ENCODE measurements around the gene PDE7B. TPM values are rescaled to one million over a fixed set of nuclear protein-coding genes. Genes with fewer than 3 reads are reported as not detected.

The PDE7B gene
- total RNA-seq, 4 donors from 2014 or later = 3.4 to 15.4 (median 9.3) TPM

DNA sequence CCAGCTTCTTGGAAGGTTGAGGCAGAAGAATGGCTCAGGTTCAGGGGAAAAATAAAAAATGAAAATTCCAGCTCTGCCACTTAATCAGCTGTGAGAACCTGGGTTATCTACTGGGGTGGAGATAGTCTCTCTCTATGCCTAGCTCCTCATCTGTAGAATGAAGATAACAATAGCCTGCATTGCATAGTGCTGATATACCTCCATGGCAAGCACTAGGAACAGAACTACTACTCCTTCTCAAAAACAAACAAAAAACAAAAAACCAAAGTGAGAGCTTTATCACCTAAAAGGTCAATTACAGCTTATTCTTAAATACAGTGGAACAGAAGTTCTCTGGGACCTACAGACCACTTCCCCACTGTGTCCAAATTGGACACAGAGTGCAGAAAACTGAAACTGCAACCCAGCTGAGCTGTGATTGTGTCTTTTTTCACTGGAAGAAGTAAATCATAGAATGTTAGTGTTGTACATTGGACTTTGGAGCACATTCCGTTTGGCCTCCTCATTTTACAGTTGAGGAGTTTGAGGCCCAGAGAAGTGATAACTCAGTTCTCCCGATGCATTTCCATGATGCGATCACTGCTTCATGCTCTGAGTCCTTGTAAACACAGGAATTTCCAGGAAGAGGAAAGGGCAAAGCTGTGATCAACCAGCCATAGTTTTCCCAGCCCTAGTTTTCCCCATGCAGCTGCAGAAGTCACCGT is 375.3 kb downstream of the PDE7B start:
- peak overlapping the region in 1 of 4 donors; percentile 8 for H3K27ac ChIP-seq (replicated peaks in 1 of 4)
- no peaks in the 10 kb centered on the region for H3K9me3 ChIP-seq
- TF ChIP-seq POLR2A (IDR thresholded peaks at IDR 0.05; ENCODE audit: low read depth) (no peak), EP300 (IDR thresholded peaks at IDR 0.05) (no peak), POLR2AphosphoS5 (IDR thresholded peaks at IDR 0.05) (no peak)
- TF ChIP-seq, protein P1, sequence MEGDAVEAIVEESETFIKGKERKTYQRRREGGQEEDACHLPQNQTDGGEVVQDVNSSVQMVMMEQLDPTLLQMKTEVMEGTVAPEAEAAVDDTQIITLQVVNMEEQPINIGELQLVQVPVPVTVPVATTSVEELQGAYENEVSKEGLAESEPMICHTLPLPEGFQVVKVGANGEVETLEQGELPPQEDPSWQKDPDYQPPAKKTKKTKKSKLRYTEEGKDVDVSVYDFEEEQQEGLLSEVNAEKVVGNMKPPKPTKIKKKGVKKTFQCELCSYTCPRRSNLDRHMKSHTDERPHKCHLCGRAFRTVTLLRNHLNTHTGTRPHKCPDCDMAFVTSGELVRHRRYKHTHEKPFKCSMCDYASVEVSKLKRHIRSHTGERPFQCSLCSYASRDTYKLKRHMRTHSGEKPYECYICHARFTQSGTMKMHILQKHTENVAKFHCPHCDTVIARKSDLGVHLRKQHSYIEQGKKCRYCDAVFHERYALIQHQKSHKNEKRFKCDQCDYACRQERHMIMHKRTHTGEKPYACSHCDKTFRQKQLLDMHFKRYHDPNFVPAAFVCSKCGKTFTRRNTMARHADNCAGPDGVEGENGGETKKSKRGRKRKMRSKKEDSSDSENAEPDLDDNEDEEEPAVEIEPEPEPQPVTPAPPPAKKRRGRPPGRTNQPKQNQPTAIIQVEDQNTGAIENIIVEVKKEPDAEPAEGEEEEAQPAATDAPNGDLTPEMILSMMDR (IDR thresholded peaks at IDR 0.05) = no peak
- peak overlapping the region; percentile 19 to 50 (median 34) for H3K4me3 ChIP-seq
- intact Hi-C loops (cut with DNase I) = loop anchor here (5.0 to 10.0 kb wide), 4 partner anchors 195 to 775 kb away; no protein-coding TSS in a partner anchor
- 95% methylated on average over 4 of the region's 4 CpGs for WGBS
- no peaks in the 10 kb centered on the region for H3K36me3 ChIP-seq
- no peak for DNase-seq (ENCODE audit: extremely low spot score)
- H3K4me1 ChIP-seq = peaks cover 9 to 22% (median 13%) of the 10 kb centered on the region in 4 donors
- H3K27me3 ChIP-seq = no peaks in the 10 kb centered on the region

DNA sequence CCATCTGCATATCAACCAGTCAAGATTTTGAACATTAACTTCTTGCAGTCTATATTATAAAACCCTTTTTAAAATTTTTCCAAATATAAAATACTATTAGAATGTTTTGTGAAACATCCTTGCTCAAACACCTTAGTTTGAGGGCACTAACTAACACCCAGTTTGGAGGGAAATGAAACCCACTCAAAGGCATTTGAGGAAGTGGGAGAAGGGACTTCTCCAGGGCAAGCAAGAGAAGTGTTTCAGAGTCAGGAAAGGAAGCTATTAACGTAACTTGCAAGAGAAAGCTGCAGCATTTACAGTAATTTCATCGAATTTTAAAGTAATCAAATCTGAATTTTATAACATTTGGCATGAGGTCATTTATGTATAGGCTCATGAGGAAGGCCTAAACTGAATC is 377.3 kb downstream of the PDE7B start:
- 78% methylated on average over 2 of the region's 2 CpGs for WGBS
- H3K4me3 ChIP-seq = no peak overlapping the region
- H3K36me3 ChIP-seq = no peaks in the 10 kb centered on the region
- TF ChIP-seq POLR2AphosphoS5 (IDR thresholded peaks at IDR 0.05) = no peak
- TF ChIP-seq, protein P1 (IDR thresholded peaks at IDR 0.05) = no peak
- TF ChIP-seq POLR2A (IDR thresholded peaks at IDR 0.05; ENCODE audit: low read depth) = no peak
- TF ChIP-seq EP300 (IDR thresholded peaks at IDR 0.05) = no peak
- DNase-seq (ENCODE audit: extremely low spot score) = no peak
- intact Hi-C loops (cut with DNase I) = loop anchor here (5.0 to 10.0 kb wide), 4 partner anchors 197 to 777 kb away; no protein-coding TSS in a partner anchor
- no peak overlapping the region for H3K27ac ChIP-seq (replicated peaks in 1 of 4)
- no peaks in the 10 kb centered on the region for H3K27me3 ChIP-seq
- no peaks in the 10 kb centered on the region for H3K9me3 ChIP-seq
- H3K4me1 ChIP-seq = peaks cover 9 to 22% (median 13%) of the 10 kb centered on the region in 4 donors

DNA sequence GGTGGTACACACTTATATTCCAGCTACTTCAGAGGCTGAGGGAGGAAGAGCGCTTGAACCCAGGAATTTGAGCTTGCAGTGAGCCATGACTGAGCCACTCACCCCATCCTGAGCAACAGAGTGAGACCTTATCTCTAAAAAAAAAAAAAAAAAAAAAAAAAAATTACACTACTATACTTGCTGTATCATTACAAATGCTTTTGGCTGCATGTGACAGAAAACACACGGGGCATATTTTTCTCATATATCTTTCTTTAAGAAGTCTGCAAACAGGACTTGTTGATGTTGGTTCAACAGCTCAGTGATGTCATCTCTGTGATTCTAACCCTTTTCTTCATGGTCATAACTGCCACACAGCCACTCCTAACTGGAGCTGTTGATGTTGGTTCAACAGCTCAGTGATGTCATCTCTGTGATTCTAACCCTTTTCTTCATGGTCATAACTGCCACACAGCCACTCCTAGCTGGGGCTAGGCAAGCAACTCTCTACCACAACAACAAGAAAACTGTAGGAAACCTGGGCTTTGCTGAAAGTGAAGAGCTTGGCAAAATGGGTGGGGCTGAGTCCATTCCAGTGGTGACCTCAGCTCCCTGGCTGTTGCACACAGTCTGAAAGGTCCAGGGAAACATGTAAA is 378.8 kb downstream of the PDE7B start:
- Histone ChIP-seq H3K9me3 (no peaks in the 10 kb centered on the region), H3K27ac (replicated peaks in 1 of 4) (no peak overlapping the region), H3K4me3 (no peak overlapping the region), H3K4me1 (peaks cover 9 to 22% (median 13%) of the 10 kb centered on the region in 4 donors), H3K27me3 (no peaks in the 10 kb centered on the region), H3K36me3 (no peaks in the 10 kb centered on the region)
- 90% methylated on average over 2 of the region's 2 CpGs for WGBS
- TF ChIP-seq POLR2AphosphoS5 (IDR thresholded peaks at IDR 0.05) (no peak), POLR2A (IDR thresholded peaks at IDR 0.05; ENCODE audit: low read depth) (no peak), EP300 (IDR thresholded peaks at IDR 0.05) (no peak)
- TF ChIP-seq, protein P1 (IDR thresholded peaks at IDR 0.05) = no peak
- intact Hi-C loops (cut with DNase I) = no loop called here
- DNase-seq (ENCODE audit: extremely low spot score) = no peak

DNA sequence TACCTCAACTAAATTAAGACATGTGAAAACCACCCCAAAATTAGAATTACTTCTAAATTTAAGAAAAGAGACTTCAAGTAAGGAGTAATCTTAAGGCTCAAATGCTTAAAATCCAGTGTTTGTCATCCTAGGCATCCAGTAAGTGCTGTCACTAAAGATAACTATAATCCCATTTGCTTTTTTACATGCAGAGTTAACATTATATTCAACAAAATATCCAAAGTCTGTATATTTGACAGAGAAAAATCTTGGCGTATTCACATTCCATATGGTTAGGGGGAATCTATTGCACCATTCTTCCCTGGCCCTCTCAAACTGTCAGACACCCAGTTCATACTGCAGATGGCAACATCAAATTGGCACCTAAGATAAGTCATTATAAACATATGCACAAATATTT is 381.2 kb downstream of the PDE7B start:
- Histone ChIP-seq H3K4me1 (peaks cover 0 to 10% (median 3%) of the 10 kb centered on the region in 4 donors), H3K27ac (replicated peaks in 1 of 4) (no peak overlapping the region), H3K4me3 (no peak overlapping the region), H3K27me3 (no peaks in the 10 kb centered on the region), H3K36me3 (no peaks in the 10 kb centered on the region), H3K9me3 (no peaks in the 10 kb centered on the region)
- intact Hi-C loops (cut with DNase I) = no loop called here
- no peak for TF ChIP-seq EP300 (IDR thresholded peaks at IDR 0.05)
- TF ChIP-seq POLR2A (IDR thresholded peaks at IDR 0.05; ENCODE audit: low read depth) = no peak
- TF ChIP-seq, protein P1 (IDR thresholded peaks at IDR 0.05) = no peak
- no peak for TF ChIP-seq POLR2AphosphoS5 (IDR thresholded peaks at IDR 0.05)
- 100% methylated on average over 1 of the region's 1 CpG for WGBS
- no peak for DNase-seq (ENCODE audit: extremely low spot score)
